HG03575 (cell line): ENCODE data around the gene PPFIBP1.

Experiments used
- ATAC-seq: cut with Tn5 transposase; IDR thresholded peaks from one replicate; pipeline ENCODE4 v1.9.1; 2021; ENCODE audit not compliant: unreplicated experiment, insufficient number of reproducible peaks, low FRiP score; ENCODE audit errors: extremely low read depth

PPFIBP1 gene

GRCh38 chr12:27672643-27673042 is 148.6 kb downstream of the PPFIBP1 start:
- ATAC-seq, result no peak

- no peak for ATAC-seq
Observed at GRCh38 chr12:27673101-27673718, 149.2 kb downstream of the PPFIBP1 start.

- ATAC-seq, result no peak
Observed at GRCh38 chr12:27674989-27675388, 151.0 kb downstream of the PPFIBP1 start.

GRCh38 chr12:27680619-27681018 is 156.6 kb downstream of the PPFIBP1 start:
- ATAC-seq, result no peak

GRCh38 chr12:27682534-27682933 is 158.5 kb downstream of the PPFIBP1 start:
- ATAC-seq, result no peak

- no peak for ATAC-seq
Observed at GRCh38 chr12:27685274-27685673, 161.3 kb downstream of the PPFIBP1 start.

- no peak for ATAC-seq
Observed at GRCh38 chr12:27686147-27686546, 162.1 kb downstream of the PPFIBP1 start.

GRCh38 chr12:27688671-27689070 is 164.7 kb downstream of the PPFIBP1 start:
- no peak for ATAC-seq

GRCh38 chr12:27689558-27690180 is 165.7 kb downstream of the PPFIBP1 start:
- ATAC-seq, result no peak

- no peak for ATAC-seq
Observed at GRCh38 chr12:27693403-27693802, 169.4 kb downstream of the PPFIBP1 start.

GRCh38 chr12:27695556-27696292 is 171.7 kb downstream of the PPFIBP1 start:
- ATAC-seq, result no peak

GRCh38 chr12:27696293-27696652 is 172.3 kb downstream of the PPFIBP1 start, which contains the start of gene REP15:
REP15 (plus strand) TSS chr12:27696447; CDS start chr12:27696563, 116 bp downstream.
- no peak for ATAC-seq

- no peak for ATAC-seq
Observed at GRCh38 chr12:27696864-27697564, 173.0 kb downstream of the PPFIBP1 start.

GRCh38 chr12:27703720-27704452 is 179.9 kb downstream of the PPFIBP1 start:
- ATAC-seq, result peak; percentile 67

- ATAC-seq, result no peak
Observed at GRCh38 chr12:27705263-27705662, 181.3 kb downstream of the PPFIBP1 start.

- ATAC-seq, result no peak
Observed at GRCh38 chr12:27707216-27707615, 183.2 kb downstream of the PPFIBP1 start.

GRCh38 chr12:27709212-27709931 is 185.4 kb downstream of the PPFIBP1 start:
- no peak for ATAC-seq

GRCh38 chr12:27709932-27710591 is 186.1 kb downstream of the PPFIBP1 start:
- ATAC-seq, result peak; percentile 22
